Activated CD8-positive, alpha-beta memory T cell treated with anti-CD3 and anti-CD28 coated beads for 24 hours (primary cell): ENCODE results near the gene HOXD11.

Experiments used
- DNase-seq: peaks from one replicate; pipeline ENCODE4 v3.0.0-alpha.2; 2020

Gene HOXD11

GRCh38 chr2:176094349-176094748 lies 12.7 kb upstream of the HOXD11 start:
- no peak for DNase-seq

GRCh38 chr2:176095421-176095820 lies 11.7 kb upstream of the HOXD11 start:
- DNase-seq = no peak

- no peak for DNase-seq
Measured at GRCh38 chr2:176096243-176096985, 10.7 kb upstream of the HOXD11 start.

GRCh38 chr2:176096986-176097819 lies 9.9 kb upstream of the HOXD11 start:
- peak; percentile 85 for DNase-seq

- DNase-seq = no peak
Measured at GRCh38 chr2:176097820-176098365, 9.2 kb upstream of the HOXD11 start.

GRCh38 chr2:176098366-176099158 lies 8.5 kb upstream of the HOXD11 start:
- DNase-seq = no peak

GRCh38 chr2:176099159-176099727 lies 7.8 kb upstream of the HOXD11 start:
- peak; percentile 52 for DNase-seq

GRCh38 chr2:176099728-176100546 lies 7.1 kb upstream of the HOXD11 start, which contains the start of gene HOXD12:
HOXD12 (plus strand) TSS chr2:176099795; CDS start chr2:176099802, 7 bp downstream.
- DNase-seq = peak; percentile 56

GRCh38 chr2:176100547-176101140 lies 6.4 kb upstream of the HOXD11 start:
- peak; percentile 52 for DNase-seq

- no peak for DNase-seq
Measured at GRCh38 chr2:176101216-176101830, 5.8 kb upstream of the HOXD11 start.

- no peak for DNase-seq
Measured at GRCh38 chr2:176101842-176102241, 5.2 kb upstream of the HOXD11 start.

GRCh38 chr2:176102309-176102866 lies 4.7 kb upstream of the HOXD11 start:
- DNase-seq = no peak

GRCh38 chr2:176103194-176103593 lies 3.9 kb upstream of the HOXD11 start:
- DNase-seq = no peak

GRCh38 chr2:176103742-176104315 lies 3.3 kb upstream of the HOXD11 start:
- no peak for DNase-seq

- no peak for DNase-seq
Measured at GRCh38 chr2:176104316-176105077, 2.6 kb upstream of the HOXD11 start.

- DNase-seq = no peak
Measured at GRCh38 chr2:176105078-176105729, 1.9 kb upstream of the HOXD11 start.

- no peak for DNase-seq
Measured at GRCh38 chr2:176105730-176106580, 1.1 kb upstream of the HOXD11 start.

- no peak for DNase-seq
Measured at GRCh38 chr2:176107731-176108181, 676 bp downstream of the HOXD11 start.
